ENCODE data around the gene NTHL1.

GRCh38 chr16:2089706-2090480, 42.3 kb upstream of the NTHL1 start:
- no peak for TF ChIP-seq CTCF (IDR thresholded peaks at IDR 0.05)
- TF ChIP-seq SIN3A (IDR thresholded peaks at IDR 0.05; ENCODE audit: borderline replicate concordance, insufficient read depth, low read depth, low read length), result no peak
- no peak for TF ChIP-seq TCF7L2 (IDR thresholded peaks at IDR 0.05; ENCODE audit: low read depth, low read length)
- TF ChIP-seq REST (IDR thresholded peaks at IDR 0.05; ENCODE audit: insufficient read depth in 1 of 2, low read depth in 2 of 2, low read length in 1 of 2), result no peak
